Panc1 (cell line): ENCODE measurements around the gene SSX1.
"Not testable (repeated sequence)": the region's sequence is repeated elsewhere in the genome, so short reads cannot be mapped to it uniquely, and the experiment has no call there.

ENCODE experiments used
- CTCF ChIP-seq: fragments of 450-650 bp; IDR thresholded peaks from 2 replicates; pipeline ENCODE4 v1.5.1; 2017; ENCODE audit warnings: mild to moderate bottlenecking
- POLR2AphosphoS5 ChIP-seq: IDR thresholded peaks from 2 replicates; pipeline ENCODE4 v1.6.1; 2012; ENCODE audit warnings: mild to moderate bottlenecking, low read depth, low read length, moderate library complexity

- not testable (repeated sequence) for TF ChIP-seq CTCF, POLR2AphosphoS5
These were observed 19.2 kb downstream of the SSX1 start for GRCh38 chrX:48274365-48274764.
